ENCODE results near the gene SLC4A1AP.
"Not testable (repeated sequence)": the region's sequence is repeated elsewhere in the genome, so short reads cannot be mapped to it uniquely, and the experiment has no call there.

Gene SLC4A1AP, protein sequence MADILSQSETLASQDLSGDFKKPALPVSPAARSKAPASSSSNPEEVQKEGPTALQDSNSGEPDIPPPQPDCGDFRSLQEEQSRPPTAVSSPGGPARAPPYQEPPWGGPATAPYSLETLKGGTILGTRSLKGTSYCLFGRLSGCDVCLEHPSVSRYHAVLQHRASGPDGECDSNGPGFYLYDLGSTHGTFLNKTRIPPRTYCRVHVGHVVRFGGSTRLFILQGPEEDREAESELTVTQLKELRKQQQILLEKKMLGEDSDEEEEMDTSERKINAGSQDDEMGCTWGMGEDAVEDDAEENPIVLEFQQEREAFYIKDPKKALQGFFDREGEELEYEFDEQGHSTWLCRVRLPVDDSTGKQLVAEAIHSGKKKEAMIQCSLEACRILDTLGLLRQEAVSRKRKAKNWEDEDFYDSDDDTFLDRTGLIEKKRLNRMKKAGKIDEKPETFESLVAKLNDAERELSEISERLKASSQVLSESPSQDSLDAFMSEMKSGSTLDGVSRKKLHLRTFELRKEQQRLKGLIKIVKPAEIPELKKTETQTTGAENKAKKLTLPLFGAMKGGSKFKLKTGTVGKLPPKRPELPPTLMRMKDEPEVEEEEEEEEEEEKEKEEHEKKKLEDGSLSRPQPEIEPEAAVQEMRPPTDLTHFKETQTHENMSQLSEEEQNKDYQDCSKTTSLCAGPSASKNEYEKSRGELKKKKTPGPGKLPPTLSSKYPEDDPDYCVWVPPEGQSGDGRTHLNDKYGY

DNA sequence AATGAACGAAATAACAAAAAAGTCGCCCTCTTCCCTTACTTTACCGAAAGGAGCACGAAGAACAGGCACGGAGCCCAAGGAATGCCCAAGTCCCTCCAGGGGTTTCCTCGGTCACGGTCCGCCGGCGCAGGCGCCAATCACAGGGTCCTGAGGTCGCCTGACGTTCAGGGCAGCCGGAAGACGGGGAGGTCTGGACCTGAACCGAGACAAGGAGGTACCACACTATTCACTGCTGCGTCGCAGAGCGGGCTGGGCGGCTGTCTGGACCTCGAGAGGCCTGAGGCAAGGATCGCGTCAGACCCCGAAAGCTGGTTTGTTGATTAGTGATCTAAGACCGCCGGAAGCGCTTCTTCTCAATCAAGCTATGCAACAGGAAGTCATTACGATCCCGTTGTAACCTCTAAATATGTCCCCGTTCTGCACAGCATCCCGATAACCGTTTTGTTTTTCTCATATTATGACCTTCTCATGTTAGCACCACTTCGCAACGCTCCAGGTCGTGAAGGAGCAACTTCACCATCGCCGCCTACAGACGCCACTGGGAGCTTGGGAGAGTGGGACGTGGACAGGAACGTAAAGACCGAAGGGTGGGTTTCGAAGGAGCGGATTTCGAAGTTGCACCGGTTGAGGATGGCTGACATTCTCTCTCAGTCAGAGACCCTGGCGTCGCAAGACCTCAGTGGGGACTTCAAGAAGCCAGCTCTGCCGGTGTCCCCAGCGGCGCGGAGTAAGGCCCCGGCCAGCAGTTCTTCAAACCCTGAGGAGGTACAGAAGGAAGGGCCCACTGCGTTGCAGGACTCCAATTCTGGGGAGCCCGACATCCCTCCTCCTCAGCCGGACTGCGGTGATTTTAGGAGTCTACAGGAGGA, at the start of gene SLC4A1AP, which contains the start of gene SUPT7L:
SLC4A1AP (plus strand) TSS at position 605 of the 869 bp plus-strand sequence; CDS start at position 631, 26 bp downstream.
SUPT7L (minus strand) TSS at position 330 of the 869 bp plus-strand sequence. CDS start 1,422 bp downstream, outside the sequence.
- Mint-ChIP-seq H3K4me3 (peak within 1 kb of the TSS; percentile 98), H3K9me3 (no peaks in the 10 kb centered on the region), H3K4me1 (peaks cover 71% of the 10 kb centered on the region), H3K27ac (peak within 1 kb of the TSS; percentile 100), H3K36me3 (peaks cover 16% of the 10 kb centered on the region), H3K27me3 (no peaks in the 10 kb centered on the region)

DNA sequence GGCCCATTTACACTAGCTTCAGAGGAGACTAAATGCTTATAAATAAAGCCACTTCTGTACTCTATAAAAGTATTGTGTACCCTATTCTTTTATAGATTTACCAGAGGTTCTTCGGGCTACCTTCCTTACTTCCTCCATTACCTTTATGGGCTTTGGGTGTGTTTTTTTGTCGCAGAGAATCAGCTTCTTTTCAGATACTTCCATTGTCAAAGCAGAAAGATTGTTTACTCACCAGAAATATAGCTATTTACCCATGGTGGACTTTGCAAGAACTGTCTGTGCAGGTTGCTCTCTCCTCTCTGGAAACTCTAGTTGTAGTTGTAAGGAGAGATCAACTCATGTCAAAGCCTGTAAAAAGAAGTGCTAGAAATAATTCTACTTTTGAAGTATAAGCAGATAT, 49.7 kb upstream of the SLC4A1AP start:
- no peak overlapping the region for H3K4me3 Mint-ChIP-seq
- peaks cover 9% of the 10 kb centered on the region for H3K36me3 Mint-ChIP-seq
- no peaks in the 10 kb centered on the region for H3K9me3 Mint-ChIP-seq
- H3K27ac Mint-ChIP-seq: no peak overlapping the region
- H3K4me1 Mint-ChIP-seq: no peaks in the 10 kb centered on the region
- H3K27me3 Mint-ChIP-seq: no peaks in the 10 kb centered on the region

DNA sequence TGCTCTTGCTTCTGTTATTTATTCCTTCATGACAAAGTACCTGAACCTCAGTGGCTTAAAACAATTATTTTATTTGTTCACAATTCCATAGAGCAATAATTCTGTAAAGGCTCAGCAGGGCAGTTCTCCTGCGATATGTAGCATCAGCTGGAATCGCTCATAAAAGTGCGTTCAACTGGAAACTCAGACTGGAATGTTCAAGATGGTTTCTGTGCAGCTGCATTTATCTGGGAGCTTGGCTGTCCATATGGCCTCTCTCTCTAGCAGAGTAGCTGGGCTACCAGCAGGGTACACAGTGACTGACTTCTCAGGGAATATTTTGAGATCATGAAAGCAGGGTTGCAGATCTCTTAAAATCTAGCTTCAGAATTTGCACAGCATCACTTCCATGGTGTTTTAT, 48.4 kb upstream of the SLC4A1AP start:
- Mint-ChIP-seq H3K27ac (no peak overlapping the region), H3K27me3 (no peaks in the 10 kb centered on the region), H3K4me3 (no peak overlapping the region), H3K9me3 (no peaks in the 10 kb centered on the region), H3K36me3 (peaks cover 11% of the 10 kb centered on the region), H3K4me1 (no peaks in the 10 kb centered on the region)

DNA sequence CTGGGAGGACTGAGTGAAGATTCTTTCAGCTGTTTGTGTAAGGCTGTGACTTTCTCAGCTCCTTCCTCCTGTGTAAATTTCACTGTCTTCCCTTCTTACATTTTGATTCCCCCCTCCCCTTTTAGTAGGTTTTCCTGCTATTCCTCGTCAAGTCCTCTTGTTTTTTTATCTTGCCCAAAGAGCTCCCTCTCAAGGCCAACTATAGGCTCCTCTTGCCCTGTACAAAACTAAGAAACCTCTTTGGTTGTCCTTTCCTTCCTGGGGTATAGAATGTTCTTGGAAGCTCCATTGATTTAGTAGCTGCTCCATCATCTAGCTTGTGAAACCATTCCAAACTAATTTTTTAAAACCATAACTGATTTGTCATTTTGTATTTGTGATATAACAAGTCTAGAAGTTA, 42.2 kb upstream of the SLC4A1AP start:
- Mint-ChIP-seq H3K27ac (no peak overlapping the region), H3K27me3 (no peaks in the 10 kb centered on the region), H3K4me1 (peaks cover 4% of the 10 kb centered on the region), H3K9me3 (no peaks in the 10 kb centered on the region), H3K4me3 (no peak overlapping the region), H3K36me3 (peaks cover 29% of the 10 kb centered on the region)

DNA sequence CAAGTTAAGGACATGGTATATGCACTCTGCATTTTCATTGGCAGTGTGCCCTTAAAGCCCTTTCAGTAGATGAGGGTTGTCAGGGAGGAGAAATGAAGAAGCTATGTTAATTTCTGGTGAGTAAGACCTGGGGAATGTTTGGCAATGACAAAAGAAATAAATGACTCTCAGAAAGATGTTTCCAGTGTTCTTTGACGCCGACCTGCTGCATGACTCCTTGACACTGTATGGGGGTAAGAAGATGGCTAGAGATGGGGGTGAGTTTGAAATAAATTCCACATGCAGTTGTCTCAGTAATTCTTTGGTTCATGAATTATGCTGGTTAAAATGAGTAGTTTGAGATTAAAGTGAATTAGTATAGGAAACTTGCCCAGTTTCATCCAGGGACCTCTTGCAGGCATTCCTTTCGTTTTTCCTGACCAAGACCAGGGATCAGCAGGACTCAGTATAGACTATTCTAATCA, 40.7 kb upstream of the SLC4A1AP start:
- H3K9me3 Mint-ChIP-seq: no peaks in the 10 kb centered on the region
- peak overlapping the region; percentile 4 for H3K27ac Mint-ChIP-seq
- H3K4me3 Mint-ChIP-seq: no peak overlapping the region
- H3K27me3 Mint-ChIP-seq: no peaks in the 10 kb centered on the region
- peaks cover 23% of the 10 kb centered on the region for H3K36me3 Mint-ChIP-seq
- H3K4me1 Mint-ChIP-seq: peaks cover 4% of the 10 kb centered on the region

DNA sequence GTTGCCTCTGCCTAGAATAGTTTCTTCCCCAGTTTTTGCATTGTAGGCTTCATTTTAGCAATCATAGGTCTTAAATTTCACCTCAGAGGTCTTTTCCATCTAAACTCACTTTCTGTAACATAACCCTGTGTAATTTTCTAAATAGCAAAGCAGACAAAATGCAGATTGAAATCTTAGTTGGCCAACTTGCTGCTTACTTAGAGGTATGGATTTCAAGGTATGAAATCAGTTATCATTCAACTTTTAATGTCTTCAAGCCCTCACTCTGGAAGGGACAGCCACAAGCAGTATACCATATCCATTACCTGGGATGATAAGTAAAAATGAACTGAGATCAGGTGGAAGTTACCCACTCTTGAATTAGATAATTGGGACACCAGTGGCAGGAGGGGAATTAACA, 38.7 kb upstream of the SLC4A1AP start:
- no peak overlapping the region for H3K4me3 Mint-ChIP-seq
- H3K27ac Mint-ChIP-seq: no peak overlapping the region
- no peaks in the 10 kb centered on the region for H3K9me3 Mint-ChIP-seq
- peaks cover 20% of the 10 kb centered on the region for H3K36me3 Mint-ChIP-seq
- peaks cover 4% of the 10 kb centered on the region for H3K4me1 Mint-ChIP-seq
- no peaks in the 10 kb centered on the region for H3K27me3 Mint-ChIP-seq

DNA sequence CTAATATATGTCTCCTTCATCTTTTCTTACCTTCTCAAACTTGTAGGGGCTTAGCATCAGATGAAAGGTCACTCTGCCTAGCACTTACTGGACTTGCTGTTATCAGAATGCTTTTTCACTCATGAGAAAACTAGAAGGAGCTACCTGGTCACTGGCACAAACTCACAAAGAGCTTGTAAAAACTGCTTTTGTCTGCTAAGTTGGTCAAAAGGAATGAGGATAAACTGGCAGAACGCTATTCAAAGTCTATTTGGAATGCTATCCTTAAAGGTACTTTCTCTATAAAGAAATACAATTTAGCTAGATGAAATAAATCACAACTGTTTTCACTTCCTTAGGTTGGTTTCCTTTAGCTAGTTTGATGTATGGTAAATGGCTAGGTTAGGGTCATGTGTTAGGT, 37.4 kb upstream of the SLC4A1AP start:
- H3K9me3 Mint-ChIP-seq, H3K27ac Mint-ChIP-seq, H3K4me3 Mint-ChIP-seq, H3K27me3 Mint-ChIP-seq: not testable (repeated sequence)
- H3K4me1 Mint-ChIP-seq: peaks cover 12% of the 10 kb centered on the region
- peaks cover 24% of the 10 kb centered on the region for H3K36me3 Mint-ChIP-seq

DNA sequence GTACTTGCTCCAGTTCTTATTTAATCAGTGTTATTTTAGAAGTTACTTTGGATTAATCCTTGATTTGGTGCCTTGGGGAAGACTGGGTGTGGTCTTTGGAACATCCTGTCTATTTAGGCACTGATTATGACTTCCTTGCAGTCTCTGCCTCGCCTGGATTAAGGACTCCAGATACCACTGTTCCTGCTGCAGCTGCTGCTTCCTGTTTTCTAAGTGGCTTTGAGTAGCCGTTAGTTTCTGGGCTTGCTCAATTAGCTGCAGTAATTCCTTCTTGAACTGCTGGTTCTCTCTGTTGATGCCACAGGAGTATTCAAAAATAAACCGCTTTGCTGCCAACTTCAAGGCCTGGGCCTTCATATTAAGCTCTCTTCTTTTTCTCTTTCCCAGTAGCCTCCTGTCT, 36.8 kb upstream of the SLC4A1AP start:
- Mint-ChIP-seq H3K36me3 (peaks cover 24% of the 10 kb centered on the region), H3K27ac (peak overlapping the region; percentile 92), H3K4me1 (peaks cover 18% of the 10 kb centered on the region)
- not testable (repeated sequence) for H3K9me3 Mint-ChIP-seq, H3K27me3 Mint-ChIP-seq, H3K4me3 Mint-ChIP-seq

DNA sequence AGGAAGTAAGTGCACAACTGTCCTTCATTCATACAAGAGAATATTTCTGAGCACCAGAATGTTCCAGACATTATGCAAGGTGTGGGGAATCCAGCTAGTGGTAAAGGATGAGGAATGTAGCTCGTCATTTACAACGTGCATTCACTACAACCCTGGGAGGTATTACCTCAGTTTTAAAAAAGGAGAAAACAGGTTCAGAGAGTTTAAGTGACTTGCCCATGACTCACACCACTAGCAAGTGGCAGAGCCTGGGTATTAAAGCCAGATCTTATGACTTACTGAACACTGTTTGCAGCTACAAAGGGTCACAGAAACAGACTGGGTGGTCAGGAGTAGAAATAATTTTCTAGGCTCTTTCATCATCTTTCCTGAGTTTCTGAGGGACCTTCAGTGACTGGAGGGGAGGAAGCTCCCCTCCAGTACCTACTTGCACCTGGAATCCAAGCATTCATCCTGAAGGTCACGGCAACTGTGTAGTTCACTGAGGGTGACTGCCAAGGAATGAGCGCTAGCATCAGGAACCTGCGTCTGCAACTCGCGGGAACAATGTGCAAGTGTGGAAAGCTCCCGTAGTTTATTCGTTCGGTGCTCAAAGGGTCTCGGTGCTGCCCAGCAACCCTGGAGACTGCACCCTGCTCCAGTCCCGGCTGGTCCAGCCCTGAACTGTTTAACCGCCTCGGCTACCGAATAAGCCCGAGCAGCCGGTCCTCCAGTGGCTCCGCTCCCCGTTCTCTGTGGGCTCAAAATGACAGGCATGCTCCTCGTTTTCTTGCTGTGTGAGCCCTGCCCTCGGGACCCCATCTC, 35.5 kb upstream of the SLC4A1AP start:
- H3K27me3 Mint-ChIP-seq: no peaks in the 10 kb centered on the region
- H3K9me3 Mint-ChIP-seq: no peaks in the 10 kb centered on the region
- H3K4me1 Mint-ChIP-seq: peaks cover 22% of the 10 kb centered on the region
- peak overlapping the region; percentile 4 for H3K27ac Mint-ChIP-seq
- peaks cover 19% of the 10 kb centered on the region for H3K36me3 Mint-ChIP-seq
- no peak overlapping the region for H3K4me3 Mint-ChIP-seq

DNA sequence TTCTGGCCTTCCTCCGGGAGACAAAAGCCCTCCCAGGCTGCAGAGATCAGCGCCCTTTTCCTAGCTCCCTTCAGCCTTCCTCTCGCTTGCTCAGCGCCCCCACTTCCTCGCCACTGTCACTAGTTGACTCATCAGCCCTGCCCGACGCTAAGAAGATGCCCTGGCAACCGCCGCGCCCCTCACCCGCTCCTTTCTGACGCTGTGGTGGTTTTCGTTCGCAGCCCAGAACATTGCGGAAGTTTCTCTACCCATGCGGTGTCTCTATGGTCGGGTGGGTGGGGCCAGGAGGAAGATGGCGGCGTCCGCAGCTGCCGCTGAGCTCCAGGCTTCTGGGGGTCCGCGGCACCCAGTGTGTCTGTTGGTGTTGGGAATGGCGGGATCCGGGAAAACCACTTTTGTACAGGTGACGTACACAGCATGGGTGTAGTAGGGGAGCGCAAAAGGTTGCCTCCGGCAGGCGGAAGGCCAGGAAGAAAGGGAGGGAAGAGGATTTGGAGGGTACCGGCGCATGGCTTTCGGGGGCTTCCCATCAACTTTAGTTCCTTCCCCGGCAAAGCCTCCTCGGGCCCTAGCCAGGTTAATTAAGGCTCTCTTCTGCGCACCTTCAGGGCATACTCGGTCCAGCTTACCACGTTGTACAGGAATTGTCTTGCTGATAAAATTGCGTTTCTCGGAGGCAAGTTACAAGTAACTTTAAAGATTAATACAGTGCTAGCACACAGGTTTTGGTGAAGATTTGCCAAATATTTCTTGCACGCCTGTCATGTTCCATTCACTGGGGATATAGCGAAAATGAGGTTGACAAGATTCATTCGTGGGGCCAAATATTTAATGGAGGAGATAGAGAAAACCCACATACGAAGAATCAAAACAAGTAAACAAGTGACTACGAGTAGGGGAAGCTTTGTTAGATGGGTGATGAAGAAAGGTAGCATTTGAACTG, 34.7 kb upstream of the SLC4A1AP start, which contains the start of the genes CCDC121 and GPN1:
CCDC121 (minus strand) TSS at position 246 of the 943 bp plus-strand sequence. CDS start 1,213 bp downstream, outside the sequence.
GPN1 (plus strand) TSS at position 284 of the 943 bp plus-strand sequence; CDS start at position 293, 9 bp downstream.
- no peaks in the 10 kb centered on the region for H3K27me3 Mint-ChIP-seq
- peaks cover 26% of the 10 kb centered on the region for H3K4me1 Mint-ChIP-seq
- no peak within 1 kb of the TSS for H3K4me3 Mint-ChIP-seq
- H3K36me3 Mint-ChIP-seq: peaks cover 19% of the 10 kb centered on the region
- no peaks in the 10 kb centered on the region for H3K9me3 Mint-ChIP-seq
- H3K27ac Mint-ChIP-seq: peak within 1 kb of the TSS; percentile 4

DNA sequence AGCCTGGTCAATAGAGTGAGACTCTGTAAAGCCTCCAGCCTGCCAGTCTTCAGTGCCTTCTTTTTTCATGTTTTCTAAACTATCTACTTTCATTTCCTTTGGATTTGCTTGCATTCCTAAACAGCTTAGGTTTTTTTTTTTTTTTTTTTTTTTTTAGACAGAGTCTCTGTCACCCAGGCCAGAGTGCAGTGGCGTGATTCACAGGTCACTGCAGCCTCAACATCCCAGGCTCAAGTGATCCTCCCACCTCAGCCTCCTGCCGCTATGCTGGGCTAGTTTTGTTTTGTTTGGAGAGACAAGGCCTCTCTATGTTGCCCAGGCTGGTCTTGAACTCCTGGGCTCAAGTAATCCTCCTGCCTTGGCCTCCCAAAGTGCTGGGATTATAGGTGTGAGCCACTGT, 33.4 kb upstream of the SLC4A1AP start:
- Mint-ChIP-seq H3K4me1 (peaks cover 31% of the 10 kb centered on the region), H3K36me3 (peaks cover 21% of the 10 kb centered on the region)
- H3K4me3 Mint-ChIP-seq, H3K27me3 Mint-ChIP-seq, H3K9me3 Mint-ChIP-seq, H3K27ac Mint-ChIP-seq: not testable (repeated sequence)

DNA sequence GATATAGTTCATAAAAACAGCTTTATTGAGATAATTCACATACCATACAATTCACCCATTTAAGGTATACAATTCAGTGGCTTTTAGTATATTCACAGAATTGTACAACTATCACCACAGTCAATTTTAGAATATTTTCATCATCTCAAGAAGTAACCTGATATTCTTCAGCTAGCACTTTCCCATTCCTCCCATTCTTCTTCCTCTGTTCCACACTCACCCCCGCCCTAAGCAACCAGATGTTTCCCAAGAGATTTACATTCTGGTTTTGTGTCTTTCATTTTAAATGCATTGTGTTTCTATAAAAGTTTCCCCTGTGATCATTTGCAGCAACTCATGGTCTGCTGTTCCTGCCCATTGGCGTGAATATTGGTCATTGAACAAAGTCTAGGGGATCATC, 29.4 kb upstream of the SLC4A1AP start:
- Mint-ChIP-seq H3K36me3 (peaks cover 39% of the 10 kb centered on the region), H3K27me3 (no peaks in the 10 kb centered on the region), H3K27ac (no peak overlapping the region), H3K4me3 (no peak overlapping the region), H3K9me3 (no peaks in the 10 kb centered on the region), H3K4me1 (peaks cover 48% of the 10 kb centered on the region)

DNA sequence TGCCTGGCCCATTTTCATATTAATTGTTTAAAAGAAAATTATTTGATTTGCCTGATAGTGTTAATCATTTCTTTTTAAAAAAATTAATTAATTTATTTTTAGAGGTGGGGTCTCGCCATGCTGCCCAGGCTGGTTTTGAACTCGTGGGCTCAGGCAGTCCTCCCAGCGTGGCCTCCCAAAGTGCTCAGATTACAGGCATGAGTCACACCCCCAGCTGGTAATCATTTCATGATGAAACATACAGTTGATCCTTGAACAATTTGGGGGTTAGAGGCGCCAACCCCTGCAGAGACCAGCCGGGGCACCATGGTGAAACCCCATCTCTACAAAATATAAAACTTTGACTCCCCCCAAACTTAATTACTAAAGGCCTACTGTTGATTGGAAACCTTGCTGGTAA, 26.9 kb upstream of the SLC4A1AP start:
- Mint-ChIP-seq H3K27me3 (no peaks in the 10 kb centered on the region), H3K36me3 (peaks cover 38% of the 10 kb centered on the region)

More for the DNA sequence above, 26.9 kb upstream of the SLC4A1AP start:
- H3K4me3 Mint-ChIP-seq: no peak overlapping the region
- H3K9me3 Mint-ChIP-seq: no peaks in the 10 kb centered on the region
- H3K27ac Mint-ChIP-seq: no peak overlapping the region
- peaks cover 35% of the 10 kb centered on the region for H3K4me1 Mint-ChIP-seq

All from activated naive CD4-positive, alpha-beta T cell treated with anti-CD3 and anti-CD28 coated beads, Interleukin-2, amount 50 U/mL, for 24 hours (primary cell).